ENCODE results near the gene PTBP2.

GRCh38 chr1:96707023-96707422, 14.6 kb upstream of the PTBP2 start:
- TF ChIP-seq CTCF (IDR thresholded peaks at IDR 0.05; ENCODE audit: poor library complexity) (no peak), EZH2 (IDR thresholded peaks at IDR 0.05; ENCODE audit: borderline replicate concordance) (no peak)
